PC-3 (cell line): Measurements from ENCODE around the gene UTP3. TPM values are rescaled to one million over a fixed set of nuclear protein-coding genes. Genes with fewer than 3 reads are reported as not detected.
"Not testable (repeated sequence)": the region's sequence is repeated elsewhere in the genome, so short reads cannot be mapped to it uniquely, and the experiment has no call there.

Experiments
- ATAC-seq: fragments of 200-7000 bp; cut with Tn5 transposase; 2 replicates; pipeline ENCODE4 v1.9.1; 2020; ENCODE audit warnings: mild to moderate bottlenecking, moderate library complexity
- BruUV-seq: library from RNA; stranded (reverse); fragments of 400-500 nt; replicated peaks from 2 replicates; lab custom pipeline; 2021; lab: Mats Ljungman, UMichigan
- CTCF ChIA-PET: fragments of 300-600 bp; sonication (Branson Sonifier 250); formaldehyde crosslinking; loops from one replicate; lab custom pipeline; 2022; ENCODE audit warnings: antibody characterized with exemption; lab: Charles Lee
- POLR2A ChIA-PET: fragments of 300-600 bp; sonication (Branson Sonifier 250); formaldehyde crosslinking; loops from one replicate; lab custom pipeline; 2022; ENCODE audit warnings: antibody characterized with exemption; ENCODE audit not compliant: unreplicated experiment; lab: Charles Lee
- DNase-seq: peaks from one replicate; pipeline ENCODE4 v3.0.0-alpha.2; 2015
- H2AFZ ChIP-seq: fragments of 300-600 bp; sonication (generic); 2 replicates; pipeline ENCODE4 v1.6.0; 2016; ENCODE audit warnings: antibody characterized with exemption, low read length
- H3F3A ChIP-seq: fragments of 300-600 bp; sonication (generic); one replicate; pipeline ENCODE4 v1.6.0; 2017; ENCODE audit warnings: antibody characterized with exemption, low read length, control low read depth, mild to moderate bottlenecking; ENCODE audit not compliant: unreplicated experiment
- H3K27ac ChIP-seq: fragments of 300-600 bp; sonication (generic); 2 replicates; pipeline ENCODE4 v1.5.1; 2016; ENCODE audit warnings: mild to moderate bottlenecking, low read length
- H3K27me3 ChIP-seq: fragments of 300-600 bp; sonication (generic); 2 replicates; pipeline ENCODE4 v1.6.1; 2016; ENCODE audit warnings: low read length, mixed read lengths
- H3K36me3 ChIP-seq: fragments of 300-600 bp; sonication (generic); 2 replicates; pipeline ENCODE4 v1.6.1; 2016; ENCODE audit warnings: low read depth, mixed run types, low read length, mixed read lengths
- H3K4me1 ChIP-seq: fragments of 300-600 bp; sonication (generic); 2 replicates; pipeline ENCODE4 v1.5.1; 2016; ENCODE audit warnings: low read length; ENCODE audit not compliant: insufficient read depth
- H3K4me2 ChIP-seq: fragments of 300-600 bp; sonication (generic); 2 replicates; pipeline ENCODE4 v1.6.0; 2016; ENCODE audit warnings: low read length
- H3K4me3 ChIP-seq: fragments of 300-600 bp; sonication (generic); 2 replicates; pipeline ENCODE4 v1.5.1; 2016; ENCODE audit warnings: mild to moderate bottlenecking, low read length, mixed read lengths
- H3K79me2 ChIP-seq: fragments of 300-600 bp; sonication (generic); 2 replicates; pipeline ENCODE4 v1.6.1; 2017; ENCODE audit warnings: low read length, mixed read lengths
- H3K9ac ChIP-seq: fragments of 300-600 bp; sonication (generic); 2 replicates; pipeline ENCODE4 v1.6.0; 2016; ENCODE audit warnings: mild to moderate bottlenecking, low read length
- H3K9me2 ChIP-seq: fragments of 300-600 bp; sonication (generic); replicated peaks from 2 replicates; pipeline ENCODE4 v1.6.1; 2016; ENCODE audit warnings: mixed run types, low read length, mixed read lengths
- H3K9me3 ChIP-seq: fragments of 300-600 bp; sonication (generic); 2 replicates; pipeline ENCODE4 v1.6.1; 2016; ENCODE audit warnings: low read length, mixed read lengths
- H4K20me1 ChIP-seq: fragments of 300-600 bp; sonication (generic); 2 replicates; pipeline ENCODE4 v1.6.1; 2016; ENCODE audit warnings: low read length, mixed read lengths
- CTCF ChIP-seq: fragments of 300-600 bp; sonication (generic); conservative IDR thresholded peaks from 2 replicates; pipeline ENCODE4 v1.5.1; 2017; ENCODE audit warnings: antibody characterized with exemption, low read depth, mild to moderate bottlenecking, low read length
- EZH2 ChIP-seq: fragments of 300-600 bp; sonication (generic); IDR thresholded peaks from one replicate; pipeline ENCODE4 v1.6.1; 2017; ENCODE audit warnings: antibody characterized with exemption, mild to moderate bottlenecking, low read length; ENCODE audit not compliant: unreplicated experiment
- EZH2phosphoT487 ChIP-seq: fragments of 300-600 bp; sonication (generic); IDR thresholded peaks from 2 replicates; pipeline ENCODE4 v1.6.1; 2018; ENCODE audit warnings: mild to moderate bottlenecking, antibody characterized with exemption, low read length, borderline replicate concordance
- intact Hi-C: fragments of 100-400 bp; cut with micrococcal nuclease; formaldehyde crosslinking; loops from 2 replicates; pipeline ENCODE4 v1.9.0; 2023
- total RNA-seq: library from RNA; depleted of rRNA; stranded (reverse); fragments of >200 nt; gene quantifications from 2 replicates; pipeline ENCODE4 v1.2.3, GENCODE V29; 2014

Gene UTP3
- total RNA-seq, 1 experiment from 2014 or later = 27.8 TPM

- intact Hi-C loops = no loop called here
- H4K20me1 ChIP-seq = no peaks in the 10 kb centered on the region
- POLR2A ChIA-PET = no interaction called here
- no peaks in the 10 kb centered on the region for H3F3A ChIP-seq
- no peak overlapping the region for H3K9ac ChIP-seq
- H3K9me2 ChIP-seq = no peaks in the 10 kb centered on the region
- no peak overlapping the region for H3K4me3 ChIP-seq
- H3K36me3 ChIP-seq = no peaks in the 10 kb centered on the region
- DNase-seq = no peak
- H3K4me2 ChIP-seq = no peak overlapping the region
- H3K27me3 ChIP-seq = no peaks in the 10 kb centered on the region
- TF ChIP-seq EZH2 (no peak), CTCF (no peak), EZH2phosphoT487 (no peak)
- no TSS peak for BruUV-seq
- CTCF ChIA-PET = no interaction called here
- H3K9me3 ChIP-seq = no peaks in the 10 kb centered on the region
- H3K79me2 ChIP-seq = no peaks in the 10 kb centered on the region
- H2AFZ ChIP-seq = no peak overlapping the region
- peaks cover 12% of the 10 kb centered on the region for H3K4me1 ChIP-seq
- no peak for ATAC-seq
- no peak overlapping the region for H3K27ac ChIP-seq
Observed at GRCh38 chr4:70680934-70681333, 7.4 kb upstream of the UTP3 start.

- H3K27ac ChIP-seq = no peak overlapping the region
- no peak for TF ChIP-seq EZH2
- no peak for TF ChIP-seq EZH2phosphoT487
- TF ChIP-seq CTCF = no peak
- no peak overlapping the region for H2AFZ ChIP-seq
- intact Hi-C loops = no loop called here
- H3K4me3 ChIP-seq = no peak overlapping the region
- no peaks in the 10 kb centered on the region for H4K20me1 ChIP-seq
- DNase-seq (no peak), ATAC-seq (no peak)
- H3K9ac ChIP-seq = no peak overlapping the region
- no peaks in the 10 kb centered on the region for H3K9me3 ChIP-seq
- H3K9me2 ChIP-seq = no peaks in the 10 kb centered on the region
- peaks cover 12% of the 10 kb centered on the region for H3K4me1 ChIP-seq
- H3F3A ChIP-seq = no peaks in the 10 kb centered on the region
- H3K4me2 ChIP-seq = no peak overlapping the region
- no peaks in the 10 kb centered on the region for H3K27me3 ChIP-seq
- POLR2A ChIA-PET = no interaction called here
- H3K79me2 ChIP-seq = no peaks in the 10 kb centered on the region
- H3K36me3 ChIP-seq = no peaks in the 10 kb centered on the region
- BruUV-seq = no TSS peak
- CTCF ChIA-PET = no interaction called here
Observed at GRCh38 chr4:70681704-70682103, 6.6 kb upstream of the UTP3 start.

GRCh38 chr4:70682142-70682541 lies 6.2 kb upstream of the UTP3 start:
- intact Hi-C loops = not testable (repeated sequence)

More at GRCh38 chr4:70682142-70682541, 6.2 kb upstream of the UTP3 start:
- CTCF ChIA-PET, H3F3A ChIP-seq, POLR2A ChIA-PET, H3K9me3 ChIP-seq, H3K27me3 ChIP-seq, ATAC-seq, BruUV-seq, H3K36me3 ChIP-seq, DNase-seq, H3K9me2 ChIP-seq, H2AFZ ChIP-seq, H4K20me1 ChIP-seq, H3K4me2 ChIP-seq, H3K79me2 ChIP-seq, H3K27ac ChIP-seq, H3K4me3 ChIP-seq, H3K9ac ChIP-seq, H3K4me1 ChIP-seq: not testable (repeated sequence)
